ENCODE data around the gene THEMIS. TPM values are rescaled to one million over a fixed set of nuclear protein-coding genes. Genes with fewer than 3 reads are reported as not detected.

The THEMIS gene
- total RNA-seq, 1 experiment from 2014 or later: 0.05 TPM

DNA sequence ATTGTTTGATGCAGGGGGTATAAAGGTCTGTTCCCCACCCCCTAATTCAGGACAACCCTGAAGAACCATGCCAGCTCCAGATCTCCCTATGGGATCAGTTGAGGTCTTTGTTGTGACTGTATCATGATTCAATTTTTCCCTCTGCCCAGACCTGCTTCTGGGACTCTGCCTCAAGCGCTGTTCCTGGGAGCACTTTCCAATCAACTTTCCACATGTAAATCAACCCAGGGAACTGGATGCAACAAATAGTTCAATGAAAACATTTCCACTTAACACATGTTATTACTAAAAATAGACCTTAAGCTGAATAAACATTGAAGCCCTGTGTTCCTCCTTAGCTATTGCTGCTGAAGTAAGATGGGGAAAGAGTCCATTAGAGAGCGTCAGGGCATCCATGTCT lies 184.4 kb downstream of the THEMIS start:
- ChIA-PET CTCF (no interaction called here), POLR2A (no interaction called here)
- intact Hi-C loops (cut with micrococcal nuclease; ENCODE audit: unreplicated experiment): no loop called here
- in situ Hi-C loops (cut with HindIII; ENCODE audit: low pct_unique_long_range_greater_than_20kb, low sequenced_read_pairs): no loop called here
- H3K4me1 ChIP-seq (ENCODE audit: control insufficient read depth, insufficient read depth, low read length): no peaks in the 10 kb centered on the region
- no peak overlapping the region for H3K4me3 ChIP-seq (ENCODE audit: low read depth in 2 of 2, low read length in 2 of 2)
- no peaks in the 10 kb centered on the region for H3K36me3 ChIP-seq (ENCODE audit: control insufficient read depth, insufficient read depth, low read length)
- H3K27ac ChIP-seq (ENCODE audit: low read length): no peak overlapping the region
- no peaks in the 10 kb centered on the region for H3K9me3 ChIP-seq (ENCODE audit: control insufficient read depth, insufficient read depth, low read depth, low read length)
- no peak for DNase-seq (ENCODE audit: low read depth, low spot score)
- 0 out of 2 replicates have a peak, but pooled peaks cover 4% of the 10 kb centered on the region for H3K27me3 ChIP-seq (ENCODE audit: control insufficient read depth, insufficient read depth, low read length)
- no peak for ATAC-seq
- BruUV-seq (replicated peaks): no TSS peak
- no peak for TF ChIP-seq SIN3A (IDR thresholded peaks at IDR 0.05; ENCODE audit: borderline replicate concordance, insufficient read depth, low read depth, low read length)
- TF ChIP-seq TCF7L2 (IDR thresholded peaks at IDR 0.05; ENCODE audit: low read depth, low read length): no peak
- TF ChIP-seq, protein P1, sequence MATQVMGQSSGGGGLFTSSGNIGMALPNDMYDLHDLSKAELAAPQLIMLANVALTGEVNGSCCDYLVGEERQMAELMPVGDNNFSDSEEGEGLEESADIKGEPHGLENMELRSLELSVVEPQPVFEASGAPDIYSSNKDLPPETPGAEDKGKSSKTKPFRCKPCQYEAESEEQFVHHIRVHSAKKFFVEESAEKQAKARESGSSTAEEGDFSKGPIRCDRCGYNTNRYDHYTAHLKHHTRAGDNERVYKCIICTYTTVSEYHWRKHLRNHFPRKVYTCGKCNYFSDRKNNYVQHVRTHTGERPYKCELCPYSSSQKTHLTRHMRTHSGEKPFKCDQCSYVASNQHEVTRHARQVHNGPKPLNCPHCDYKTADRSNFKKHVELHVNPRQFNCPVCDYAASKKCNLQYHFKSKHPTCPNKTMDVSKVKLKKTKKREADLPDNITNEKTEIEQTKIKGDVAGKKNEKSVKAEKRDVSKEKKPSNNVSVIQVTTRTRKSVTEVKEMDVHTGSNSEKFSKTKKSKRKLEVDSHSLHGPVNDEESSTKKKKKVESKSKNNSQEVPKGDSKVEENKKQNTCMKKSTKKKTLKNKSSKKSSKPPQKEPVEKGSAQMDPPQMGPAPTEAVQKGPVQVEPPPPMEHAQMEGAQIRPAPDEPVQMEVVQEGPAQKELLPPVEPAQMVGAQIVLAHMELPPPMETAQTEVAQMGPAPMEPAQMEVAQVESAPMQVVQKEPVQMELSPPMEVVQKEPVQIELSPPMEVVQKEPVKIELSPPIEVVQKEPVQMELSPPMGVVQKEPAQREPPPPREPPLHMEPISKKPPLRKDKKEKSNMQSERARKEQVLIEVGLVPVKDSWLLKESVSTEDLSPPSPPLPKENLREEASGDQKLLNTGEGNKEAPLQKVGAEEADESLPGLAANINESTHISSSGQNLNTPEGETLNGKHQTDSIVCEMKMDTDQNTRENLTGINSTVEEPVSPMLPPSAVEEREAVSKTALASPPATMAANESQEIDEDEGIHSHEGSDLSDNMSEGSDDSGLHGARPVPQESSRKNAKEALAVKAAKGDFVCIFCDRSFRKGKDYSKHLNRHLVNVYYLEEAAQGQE (IDR thresholded peaks at IDR 0.05; ENCODE audit: insufficient read depth in 1 of 2, low read depth in 2 of 2, low read length in 1 of 2): no peak
- TF ChIP-seq, protein P2, sequence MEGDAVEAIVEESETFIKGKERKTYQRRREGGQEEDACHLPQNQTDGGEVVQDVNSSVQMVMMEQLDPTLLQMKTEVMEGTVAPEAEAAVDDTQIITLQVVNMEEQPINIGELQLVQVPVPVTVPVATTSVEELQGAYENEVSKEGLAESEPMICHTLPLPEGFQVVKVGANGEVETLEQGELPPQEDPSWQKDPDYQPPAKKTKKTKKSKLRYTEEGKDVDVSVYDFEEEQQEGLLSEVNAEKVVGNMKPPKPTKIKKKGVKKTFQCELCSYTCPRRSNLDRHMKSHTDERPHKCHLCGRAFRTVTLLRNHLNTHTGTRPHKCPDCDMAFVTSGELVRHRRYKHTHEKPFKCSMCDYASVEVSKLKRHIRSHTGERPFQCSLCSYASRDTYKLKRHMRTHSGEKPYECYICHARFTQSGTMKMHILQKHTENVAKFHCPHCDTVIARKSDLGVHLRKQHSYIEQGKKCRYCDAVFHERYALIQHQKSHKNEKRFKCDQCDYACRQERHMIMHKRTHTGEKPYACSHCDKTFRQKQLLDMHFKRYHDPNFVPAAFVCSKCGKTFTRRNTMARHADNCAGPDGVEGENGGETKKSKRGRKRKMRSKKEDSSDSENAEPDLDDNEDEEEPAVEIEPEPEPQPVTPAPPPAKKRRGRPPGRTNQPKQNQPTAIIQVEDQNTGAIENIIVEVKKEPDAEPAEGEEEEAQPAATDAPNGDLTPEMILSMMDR (IDR thresholded peaks at IDR 0.05): no peak
- no peak for TF ChIP-seq POLR2AphosphoS5 (IDR thresholded peaks at IDR 0.05; ENCODE audit: low read depth, low read length)

- ATAC-seq (no peak), DNase-seq (ENCODE audit: low read depth, low spot score) (no peak)
- no peaks in the 10 kb centered on the region for H3K9me3 ChIP-seq (ENCODE audit: control insufficient read depth, insufficient read depth, low read depth, low read length)
- H3K36me3 ChIP-seq (ENCODE audit: control insufficient read depth, insufficient read depth, low read length): no peaks in the 10 kb centered on the region
- H3K27ac ChIP-seq (ENCODE audit: low read length): no peak overlapping the region
- peaks cover 6% of the 10 kb centered on the region; the same call in 1 of the 2 replicates for H3K27me3 ChIP-seq (ENCODE audit: control insufficient read depth, insufficient read depth, low read length)
- no peaks in the 10 kb centered on the region for H3K4me1 ChIP-seq (ENCODE audit: control insufficient read depth, insufficient read depth, low read length)
- intact Hi-C loops (cut with micrococcal nuclease; ENCODE audit: unreplicated experiment) (no loop called here), in situ Hi-C loops (cut with HindIII; ENCODE audit: low pct_unique_long_range_greater_than_20kb, low sequenced_read_pairs) (no loop called here)
- TF ChIP-seq POLR2AphosphoS5 (IDR thresholded peaks at IDR 0.05; ENCODE audit: low read depth, low read length) (no peak), TCF7L2 (IDR thresholded peaks at IDR 0.05; ENCODE audit: low read depth, low read length) (no peak), SIN3A (IDR thresholded peaks at IDR 0.05; ENCODE audit: borderline replicate concordance, insufficient read depth, low read depth, low read length) (no peak)
- TF ChIP-seq, protein P1 (IDR thresholded peaks at IDR 0.05; ENCODE audit: insufficient read depth in 1 of 2, low read depth in 2 of 2, low read length in 1 of 2): no peak
- TF ChIP-seq, protein P2 (IDR thresholded peaks at IDR 0.05): no peak
- ChIA-PET POLR2A (no interaction called here), CTCF (no interaction called here)
- no peak overlapping the region for H3K4me3 ChIP-seq (ENCODE audit: low read depth in 2 of 2, low read length in 2 of 2)
- no TSS peak for BruUV-seq (replicated peaks)
Measured at GRCh38 chr6:127710668-127711067, 190.2 kb downstream of the THEMIS start.

All from Panc1 (cell line).